ENCODE data around the gene STK36.

Gene STK36

DNA sequence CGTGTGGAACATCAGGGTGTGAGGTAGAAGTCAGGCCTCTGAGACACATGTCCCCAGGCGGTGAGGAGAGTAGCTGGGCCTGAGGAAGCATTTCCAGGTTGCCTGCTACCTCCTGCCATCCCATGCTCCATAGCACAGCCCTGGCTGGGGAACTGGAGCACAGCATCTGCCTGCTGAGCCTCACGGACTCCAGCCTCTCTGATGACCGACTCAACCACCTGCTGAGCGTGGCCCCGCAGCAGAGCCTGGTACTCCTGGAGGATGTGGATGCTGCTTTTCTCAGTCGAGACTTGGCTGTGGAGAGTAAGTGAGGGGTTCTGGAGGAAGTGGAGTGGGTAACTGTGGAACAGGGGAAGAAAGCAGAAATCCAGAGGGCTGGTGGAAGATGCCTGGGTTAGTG, 9.5 kb upstream of the STK36 start:
- TF ChIP-seq ISL1 (CRISPR knock-in tag; IDR thresholded peaks at IDR 0.05) = no peak
- no peak for TF ChIP-seq ZFP3 (CRISPR knock-in tag; IDR thresholded peaks at IDR 0.05)
- TF ChIP-seq GLIS3 (CRISPR knock-in tag; IDR thresholded peaks at IDR 0.05) = no peak
- TF ChIP-seq, protein P1, sequence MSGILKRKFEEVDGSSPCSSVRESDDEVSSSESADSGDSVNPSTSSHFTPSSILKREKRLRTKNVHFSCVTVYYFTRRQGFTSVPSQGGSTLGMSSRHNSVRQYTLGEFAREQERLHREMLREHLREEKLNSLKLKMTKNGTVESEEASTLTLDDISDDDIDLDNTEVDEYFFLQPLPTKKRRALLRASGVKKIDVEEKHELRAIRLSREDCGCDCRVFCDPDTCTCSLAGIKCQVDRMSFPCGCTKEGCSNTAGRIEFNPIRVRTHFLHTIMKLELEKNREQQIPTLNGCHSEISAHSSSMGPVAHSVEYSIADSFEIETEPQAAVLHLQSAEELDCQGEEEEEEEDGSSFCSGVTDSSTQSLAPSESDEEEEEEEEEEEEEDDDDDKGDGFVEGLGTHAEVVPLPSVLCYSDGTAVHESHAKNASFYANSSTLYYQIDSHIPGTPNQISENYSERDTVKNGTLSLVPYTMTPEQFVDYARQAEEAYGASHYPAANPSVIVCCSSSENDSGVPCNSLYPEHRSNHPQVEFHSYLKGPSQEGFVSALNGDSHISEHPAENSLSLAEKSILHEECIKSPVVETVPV (CRISPR knock-in tag; IDR thresholded peaks at IDR 0.05) = no peak
- no peak for TF ChIP-seq ZNF8 (CRISPR knock-in tag; IDR thresholded peaks at IDR 0.05)
- TF ChIP-seq TOX (CRISPR knock-in tag; IDR thresholded peaks at IDR 0.05; ENCODE audit: borderline replicate concordance) = no peak
- TF ChIP-seq ZC3H10 (CRISPR knock-in tag; IDR thresholded peaks at IDR 0.05) = no peak
- TF ChIP-seq RARB (CRISPR knock-in tag; IDR thresholded peaks at IDR 0.05) = no peak
- TF ChIP-seq, protein P2, sequence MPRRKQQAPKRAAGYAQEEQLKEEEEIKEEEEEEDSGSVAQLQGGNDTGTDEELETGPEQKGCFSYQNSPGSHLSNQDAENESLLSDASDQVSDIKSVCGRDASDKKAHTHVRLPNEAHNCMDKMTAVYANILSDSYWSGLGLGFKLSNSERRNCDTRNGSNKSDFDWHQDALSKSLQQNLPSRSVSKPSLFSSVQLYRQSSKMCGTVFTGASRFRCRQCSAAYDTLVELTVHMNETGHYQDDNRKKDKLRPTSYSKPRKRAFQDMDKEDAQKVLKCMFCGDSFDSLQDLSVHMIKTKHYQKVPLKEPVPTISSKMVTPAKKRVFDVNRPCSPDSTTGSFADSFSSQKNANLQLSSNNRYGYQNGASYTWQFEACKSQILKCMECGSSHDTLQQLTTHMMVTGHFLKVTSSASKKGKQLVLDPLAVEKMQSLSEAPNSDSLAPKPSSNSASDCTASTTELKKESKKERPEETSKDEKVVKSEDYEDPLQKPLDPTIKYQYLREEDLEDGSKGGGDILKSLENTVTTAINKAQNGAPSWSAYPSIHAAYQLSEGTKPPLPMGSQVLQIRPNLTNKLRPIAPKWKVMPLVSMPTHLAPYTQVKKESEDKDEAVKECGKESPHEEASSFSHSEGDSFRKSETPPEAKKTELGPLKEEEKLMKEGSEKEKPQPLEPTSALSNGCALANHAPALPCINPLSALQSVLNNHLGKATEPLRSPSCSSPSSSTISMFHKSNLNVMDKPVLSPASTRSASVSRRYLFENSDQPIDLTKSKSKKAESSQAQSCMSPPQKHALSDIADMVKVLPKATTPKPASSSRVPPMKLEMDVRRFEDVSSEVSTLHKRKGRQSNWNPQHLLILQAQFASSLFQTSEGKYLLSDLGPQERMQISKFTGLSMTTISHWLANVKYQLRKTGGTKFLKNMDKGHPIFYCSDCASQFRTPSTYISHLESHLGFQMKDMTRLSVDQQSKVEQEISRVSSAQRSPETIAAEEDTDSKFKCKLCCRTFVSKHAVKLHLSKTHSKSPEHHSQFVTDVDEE (CRISPR knock-in tag; IDR thresholded peaks at IDR 0.05) = no peak
- TF ChIP-seq POU6F1 (CRISPR knock-in tag; IDR thresholded peaks at IDR 0.05; ENCODE audit: borderline replicate concordance, low read depth) = no peak
- ATAC-seq = no peak

DNA sequence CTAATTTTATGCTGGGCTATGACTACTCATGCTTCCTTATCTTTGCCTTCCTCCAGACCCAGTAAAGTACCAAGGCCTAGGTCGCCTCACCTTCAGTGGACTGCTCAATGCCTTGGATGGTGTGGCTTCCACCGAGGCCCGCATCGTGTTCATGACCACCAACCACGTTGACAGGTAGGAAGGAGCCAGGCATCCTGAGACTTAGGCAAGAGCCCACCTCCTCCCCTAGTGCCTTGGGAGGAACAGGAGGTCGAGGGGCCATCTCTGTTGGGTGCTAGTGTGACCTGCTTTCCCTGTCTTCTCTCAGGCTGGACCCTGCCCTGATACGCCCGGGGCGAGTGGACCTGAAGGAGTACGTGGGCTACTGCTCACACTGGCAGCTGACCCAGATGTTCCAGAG, 9.1 kb upstream of the STK36 start:
- no peak for ATAC-seq
- no peak for TF ChIP-seq CREB5 (CRISPR knock-in tag; IDR thresholded peaks at IDR 0.05; ENCODE audit: low read depth)
- TF ChIP-seq ESRRG (CRISPR knock-in tag; IDR thresholded peaks at IDR 0.05) = no peak
- no peak for TF ChIP-seq ZFP3 (CRISPR knock-in tag; IDR thresholded peaks at IDR 0.05)

GRCh38 chr2:218663901-218664300, 8.0 kb upstream of the STK36 start:
- no peak for ATAC-seq
- TF ChIP-seq RARB (CRISPR knock-in tag; IDR thresholded peaks at IDR 0.05) (no peak), ISL1 (CRISPR knock-in tag; IDR thresholded peaks at IDR 0.05) (no peak)

- ATAC-seq = no peak
- TF ChIP-seq PPARA (CRISPR knock-in tag; IDR thresholded peaks at IDR 0.05; ENCODE audit: borderline replicate concordance) (no peak), ZFP3 (CRISPR knock-in tag; IDR thresholded peaks at IDR 0.05) (no peak), OSR1 (CRISPR knock-in tag; IDR thresholded peaks at IDR 0.05) (no peak), BACH2 (CRISPR knock-in tag; IDR thresholded peaks at IDR 0.05; ENCODE audit: borderline replicate concordance) (no peak), POU6F1 (CRISPR knock-in tag; IDR thresholded peaks at IDR 0.05; ENCODE audit: borderline replicate concordance, low read depth) (no peak), ZC3H10 (CRISPR knock-in tag; IDR thresholded peaks at IDR 0.05) (no peak), CREB5 (CRISPR knock-in tag; IDR thresholded peaks at IDR 0.05; ENCODE audit: low read depth) (no peak), PATZ1 (CRISPR knock-in tag; IDR thresholded peaks at IDR 0.05; ENCODE audit: borderline replicate concordance) (no peak), SNAI2 (CRISPR knock-in tag; IDR thresholded peaks at IDR 0.05) (no peak), ZNF70 (CRISPR knock-in tag; IDR thresholded peaks at IDR 0.05) (no peak), ZFP30 (CRISPR knock-in tag; IDR thresholded peaks at IDR 0.05) (no peak)
- TF ChIP-seq, protein P2 (CRISPR knock-in tag; IDR thresholded peaks at IDR 0.05) = no peak
- TF ChIP-seq, protein P1 (CRISPR knock-in tag; IDR thresholded peaks at IDR 0.05) = no peak
Observed at GRCh38 chr2:218664653-218665052, 7.2 kb upstream of the STK36 start.
